K562 (cell line): ENCODE measurements around the gene GKAP1. TPM values are rescaled to one million over a fixed set of nuclear protein-coding genes. Genes with fewer than 3 reads are reported as not detected.
A peak's percentile ranks its signal among the peaks of the same experiment; 100 is the strongest.

Experiments
- AFF4 ChIP-seq: sonication (generic); formaldehyde crosslinking; IDR thresholded peaks from 2 replicates; pipeline ENCODE4 v1.8.0; 2023; ENCODE audit warnings: mild to moderate bottlenecking, missing genetic modification reagents
- CREB1 ChIP-seq, 2 experiments: sonication (generic) in 1 of 2; formaldehyde crosslinking in 1 of 2; IDR thresholded peaks; 2 replicates each; pipeline versions ENCODE4 v1.6.1 to v1.8.0; 2012 to 2022; ENCODE audit warnings: inconsistent platforms in 1 of 2, mild to moderate bottlenecking in 1 of 2, missing genetic modification reagents in 1 of 2, moderate library complexity in 1 of 2
- CREBBP ChIP-seq: IDR thresholded peaks from one replicate; pipeline ENCODE4 v1.6.1; 2012; ENCODE audit warnings: low read depth, mild to moderate bottlenecking, control low read depth, inconsistent platforms, low read length
- DACH1 ChIP-seq: fragments of 450-650 bp; IDR thresholded peaks from 2 replicates; pipeline ENCODE4 v1.6.1; 2018; ENCODE audit not compliant: partially characterized antibody
- DIDO1 ChIP-seq: fragments of 450-650 bp; IDR thresholded peaks from 2 replicates; pipeline ENCODE4 v1.6.1; 2016; ENCODE audit warnings: low read depth, missing biosample characterization, missing genetic modification characterization
- REST ChIP-seq, 2 experiments: fragments of 450-650 bp; formaldehyde crosslinking in 1 of 2; IDR thresholded peaks; 2 replicates each; pipeline versions ENCODE4 v1.4.0 to v1.6.1; 2014 to 2020; ENCODE audit warnings: mild to moderate bottlenecking in 2 of 2, borderline replicate concordance in 1 of 2, low read depth in 1 of 2
- SIN3A ChIP-seq, 2 experiments: fragments of 150-350 bp in 1 of 2; IDR thresholded peaks; 2 replicates each; pipeline ENCODE4 v1.6.1; 2011 to 2016; ENCODE audit warnings: borderline replicate concordance in 2 of 2, low read depth in 2 of 2, low read length in 2 of 2, mild to moderate bottlenecking in 2 of 2, moderate library complexity in 2 of 2; ENCODE audit not compliant: control insufficient read depth in 1 of 2
- TAF1 ChIP-seq: IDR thresholded peaks from 2 replicates; pipeline ENCODE4 v1.6.1; 2011; ENCODE audit warnings: mild to moderate bottlenecking, low read length, moderate library complexity; ENCODE audit not compliant: insufficient read depth, control insufficient read depth, severe bottlenecking; ENCODE audit errors: extremely low read depth
- TBP ChIP-seq: optimal IDR thresholded peaks from 2 replicates; pipeline ENCODE3; 2011; ENCODE audit warnings: low read depth, low read length, improper control_type of control experiment
- TCF7L2 ChIP-seq: fragments of 150-350 bp; IDR thresholded peaks from 2 replicates; pipeline ENCODE4 v1.6.1; 2016; ENCODE audit warnings: low read depth, mild to moderate bottlenecking, low read length, moderate library complexity
- ZNF239 ChIP-seq: fragments of 250-450 bp; sonication (Bioruptor Pico); IDR thresholded peaks from 2 replicates; pipeline ENCODE4 v1.4.0; 2020; ENCODE audit warnings: mild to moderate bottlenecking
- ZNF395 ChIP-seq: fragments of 200-800 bp; sonication (Bioruptor generic); IDR thresholded peaks from 2 replicates; pipeline ENCODE4 v1.6.1; 2017; ENCODE audit warnings: missing genetic modification characterization, missing compliant biosample characterization
- polyA plus RNA-seq, 8 experiments: library from polyadenylated mRNA; depleted of rRNA in 4 of 8; stranded (reverse) in 5 of 8; unstranded in 3 of 8; fragments of >200 nt; fragmentation: Nextera tagmentation in 2 of 8; fragmentation: Illumina TruSeq in 1 of 8; extraction: Ambion mirVana in 2 of 8; extraction: Trizol in 1 of 8; gene quantifications; 2 replicates each; pipeline versions ENCODE4 v1.2.1 to v1.2.3, GENCODE V29; 2011 to 2014; ENCODE audit warnings: inconsistent platforms in 1 of 8, missing spikeins in 1 of 8
- total RNA-seq, 7 experiments: library from RNA; depleted of rRNA in 6 of 7; stranded (reverse); fragments of >200 nt in 6 of 7; fragmentation: Illumina TruSeq in 2 of 7; extraction: Trizol in 2 of 7; gene quantifications; 2 replicates each; pipeline versions ENCODE4 v1.2.1 to v1.2.3, GENCODE V29; 2011 to 2021; ENCODE audit warnings: low replicate concordance in 1 of 7

GKAP1 gene
- total and polyA plus RNA-seq, 9 of the 15 experiments (the other 6 are each of a cell fraction or from before 2014, with no cell fraction given), result 1.0 to 3.8 (median 2.7) TPM

- peak; percentile 48 for TF ChIP-seq REST (IDR thresholded peaks at IDR 0.05; ENCODE audit: borderline replicate concordance)
- TF ChIP-seq REST (CRISPR knock-in tag; IDR thresholded peaks at IDR 0.05; ENCODE audit: low read depth), result no peak
- TF ChIP-seq CREB1 (IDR thresholded peaks at IDR 0.05), result peak; percentile 92
- peak; percentile 94 for TF ChIP-seq CREB1 (CRISPR knock-in tag; IDR thresholded peaks at IDR 0.05)
- peak; percentile 50 for TF ChIP-seq TBP
- TF ChIP-seq DIDO1 (tag), result peak; percentile 88
- TF ChIP-seq TCF7L2, result 0 out of 2 replicates have a peak, but pooled peaks have one; percentile 6
- TF ChIP-seq ZNF395 (CRISPR knock-in tag), result peak; percentile 83
- no peak for TF ChIP-seq ZNF239 (CRISPR knock-in tag)
- TF ChIP-seq DACH1, result peak; percentile 24
- peak; percentile 74 for TF ChIP-seq TAF1
- no peak for TF ChIP-seq CREBBP
- TF ChIP-seq SIN3A (IDR thresholded peaks at IDR 0.05; ENCODE audit: borderline replicate concordance in 2 of 2, control insufficient read depth in 1 of 2, low read depth in 2 of 2, low read length in 2 of 2), result peak; percentile 4 to 32; a peak in 2 of 4 replicates
- peak; percentile 85 for TF ChIP-seq AFF4 (CRISPR knock-in tag)
Measured at GRCh38 chr9:83707768-83708514, 109.6 kb downstream of the GKAP1 start, which contains the start of gene UBQLN1 (continued).
